Measurements from ENCODE around the gene ANKRD36.
"Not testable (repeated sequence)": the region's sequence is repeated elsewhere in the genome, so short reads cannot be mapped to it uniquely, and the experiment has no call there.

The ANKRD36 gene

DNA sequence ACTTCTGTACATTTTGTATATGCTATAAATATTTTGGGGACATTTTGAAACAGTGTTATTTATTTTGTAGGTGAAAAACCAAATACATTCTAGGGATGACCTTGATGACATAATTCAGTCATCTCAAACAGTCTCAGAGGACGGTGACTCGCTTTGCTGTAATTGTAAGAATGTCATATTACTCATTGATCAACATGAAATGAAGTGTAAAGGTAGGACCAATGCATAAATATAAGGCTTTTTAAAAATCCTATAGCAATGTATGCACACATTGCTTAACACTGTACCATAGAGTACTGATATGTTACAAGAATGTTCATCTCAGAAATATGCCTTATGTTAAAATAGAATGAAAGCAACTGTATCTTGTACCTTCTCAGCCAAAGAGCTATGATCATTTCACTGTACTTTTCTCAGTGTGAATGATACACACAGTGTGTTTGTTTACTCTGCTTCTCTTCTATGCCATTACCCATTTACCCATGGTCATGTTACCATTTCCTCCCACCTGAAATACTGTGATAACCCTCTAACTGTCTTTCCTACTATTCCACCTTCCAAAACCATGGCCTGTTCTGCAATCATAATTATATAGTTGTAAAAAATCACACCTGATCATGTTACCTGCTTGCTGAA lies 120.8 kb downstream of the ANKRD36 start:
- H3K27me3 ChIP-seq (ENCODE audit: control insufficient read depth in 1 of 2, insufficient read depth in 2 of 2, low read length in 2 of 2); H3K4me1 ChIP-seq (ENCODE audit: insufficient read depth, low read length); H3K4me3 ChIP-seq (ENCODE audit: low read depth in 1 of 2, low read length in 2 of 2); H3K9ac ChIP-seq (ENCODE audit: low read length); H3K9me3 ChIP-seq (ENCODE audit: low read length); H3K27ac ChIP-seq (ENCODE audit: low read depth, low read length); H3K36me3 ChIP-seq (ENCODE audit: insufficient read depth, low read length): not testable (repeated sequence)

DNA sequence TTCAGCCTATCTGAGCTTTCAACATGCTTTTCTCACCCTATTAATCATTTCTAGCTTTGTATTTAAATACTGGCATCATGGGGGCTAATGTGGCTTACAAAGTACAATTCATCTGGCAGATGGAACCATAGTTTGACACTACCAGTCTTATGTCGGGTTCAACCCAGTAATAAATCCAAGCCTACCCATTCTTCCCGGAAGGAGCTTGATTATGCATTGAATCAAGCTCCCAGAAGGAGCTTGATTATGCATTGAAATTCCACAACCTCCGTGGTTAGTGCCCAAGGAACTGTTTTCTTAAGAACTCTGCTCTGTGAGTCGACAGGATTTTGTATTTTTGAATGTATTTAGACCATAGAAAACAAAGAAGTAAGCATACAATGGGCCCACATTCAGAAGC lies 148.2 kb downstream of the ANKRD36 start:
- not testable (repeated sequence) for H3K9me3 ChIP-seq (ENCODE audit: low read length); H3K4me1 ChIP-seq (ENCODE audit: insufficient read depth, low read length); H3K9ac ChIP-seq (ENCODE audit: low read length); H3K27ac ChIP-seq (ENCODE audit: low read depth, low read length); H3K36me3 ChIP-seq (ENCODE audit: insufficient read depth, low read length); H3K27me3 ChIP-seq (ENCODE audit: control insufficient read depth in 1 of 2, insufficient read depth in 2 of 2, low read length in 2 of 2); H3K4me3 ChIP-seq (ENCODE audit: low read depth in 1 of 2, low read length in 2 of 2)

DNA sequence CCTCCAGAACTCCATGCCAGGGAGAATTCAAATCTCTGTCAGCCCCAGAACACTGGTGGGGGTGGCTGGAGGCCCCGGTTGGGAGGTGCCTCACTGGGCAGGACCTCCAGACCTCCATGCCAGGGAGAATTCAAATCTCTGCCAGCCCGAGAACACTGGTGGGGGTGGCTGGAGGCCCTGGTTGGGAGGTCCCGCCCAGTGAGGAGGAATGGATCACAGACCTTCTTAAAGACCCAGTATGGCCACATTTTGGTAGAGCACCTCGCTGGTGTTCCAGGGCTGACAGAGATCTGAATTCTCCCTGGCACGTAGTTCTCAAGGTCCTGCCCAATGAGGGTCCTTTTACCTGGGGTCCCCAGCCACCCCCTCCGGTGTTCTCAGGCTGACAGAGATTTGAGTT lies 153.5 kb downstream of the ANKRD36 start:
- H3K9ac ChIP-seq (ENCODE audit: low read length); H3K36me3 ChIP-seq (ENCODE audit: insufficient read depth, low read length); H3K4me1 ChIP-seq (ENCODE audit: insufficient read depth, low read length); H3K4me3 ChIP-seq (ENCODE audit: low read depth in 1 of 2, low read length in 2 of 2); H3K9me3 ChIP-seq (ENCODE audit: low read length); H3K27ac ChIP-seq (ENCODE audit: low read depth, low read length); H3K27me3 ChIP-seq (ENCODE audit: control insufficient read depth in 1 of 2, insufficient read depth in 2 of 2, low read length in 2 of 2): not testable (repeated sequence)

DNA sequence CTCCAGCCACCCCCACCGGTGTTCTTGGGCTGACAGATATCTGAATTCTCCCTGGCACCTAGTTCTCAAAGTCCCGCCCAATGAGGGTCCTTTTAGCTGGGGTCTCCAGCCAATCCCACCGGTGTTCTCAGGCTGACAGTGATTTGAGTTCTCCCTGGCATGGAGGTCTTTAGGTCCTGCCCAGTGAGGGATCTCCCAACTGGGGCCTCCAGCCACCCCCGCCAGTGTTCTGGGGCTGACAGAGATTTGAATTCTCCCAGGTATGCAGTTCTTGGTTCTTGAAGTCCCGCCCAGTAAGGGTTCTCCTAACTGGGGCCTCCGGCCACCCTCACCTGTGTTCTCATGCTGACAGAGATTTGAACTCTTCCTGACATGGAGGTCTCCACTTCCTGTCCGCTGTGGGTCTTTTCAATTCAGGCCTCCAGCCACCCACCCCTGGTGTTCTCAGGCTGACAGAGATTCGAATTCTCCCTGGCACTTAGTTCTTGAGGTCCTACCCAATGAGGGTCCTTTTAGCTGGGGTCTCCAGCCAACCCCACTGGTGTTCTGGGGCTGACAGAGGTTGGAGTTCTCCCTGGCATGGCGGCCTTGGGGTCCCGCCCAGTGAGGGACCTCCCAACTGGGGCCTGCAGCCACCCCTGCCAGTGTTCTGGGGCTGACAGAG lies 154.6 kb downstream of the ANKRD36 start:
- no peaks in the 10 kb centered on the region for H3K9me3 ChIP-seq (ENCODE audit: low read length)
- no peak overlapping the region for H3K4me3 ChIP-seq (ENCODE audit: low read depth in 1 of 2, low read length in 2 of 2)
- no peaks in the 10 kb centered on the region for H3K4me1 ChIP-seq (ENCODE audit: insufficient read depth, low read length)
- H3K27ac ChIP-seq (ENCODE audit: low read depth, low read length) = no peak overlapping the region
- H3K27me3 ChIP-seq (ENCODE audit: control insufficient read depth in 1 of 2, insufficient read depth in 2 of 2, low read length in 2 of 2) = no peaks in the 10 kb centered on the region
- H3K9ac ChIP-seq (ENCODE audit: low read length) = no peak overlapping the region
- no peaks in the 10 kb centered on the region for H3K36me3 ChIP-seq (ENCODE audit: insufficient read depth, low read length)

DNA sequence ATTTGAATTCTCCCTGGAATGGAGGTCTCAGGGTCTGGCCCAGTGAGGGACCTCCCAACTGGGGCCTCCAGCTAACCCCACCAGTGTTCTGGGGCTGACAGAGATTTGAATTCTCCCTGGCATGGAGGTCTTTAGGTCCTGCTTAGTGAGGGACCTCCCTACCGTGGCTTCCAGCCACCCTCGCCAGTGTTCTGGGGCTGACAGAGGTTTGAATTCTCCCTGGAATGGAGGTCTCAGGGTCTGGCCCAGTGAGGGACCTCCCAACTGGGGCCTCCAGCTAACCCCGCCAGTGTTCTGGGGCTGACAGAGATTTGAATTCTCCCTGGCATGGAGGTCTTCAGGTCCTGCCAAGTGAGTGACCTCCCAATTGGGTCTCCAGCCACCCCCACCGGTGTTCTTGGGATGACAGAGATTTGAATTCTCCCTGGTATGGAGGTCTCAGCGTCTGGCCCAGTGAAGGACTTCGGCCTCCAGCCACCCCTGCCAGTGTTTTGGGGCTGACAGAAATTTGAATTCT lies 155.2 kb downstream of the ANKRD36 start:
- not testable (repeated sequence) for H3K4me3 ChIP-seq (ENCODE audit: low read depth in 1 of 2, low read length in 2 of 2); H3K9ac ChIP-seq (ENCODE audit: low read length); H3K36me3 ChIP-seq (ENCODE audit: insufficient read depth, low read length); H3K4me1 ChIP-seq (ENCODE audit: insufficient read depth, low read length); H3K27ac ChIP-seq (ENCODE audit: low read depth, low read length); H3K9me3 ChIP-seq (ENCODE audit: low read length); H3K27me3 ChIP-seq (ENCODE audit: control insufficient read depth in 1 of 2, insufficient read depth in 2 of 2, low read length in 2 of 2)

DNA sequence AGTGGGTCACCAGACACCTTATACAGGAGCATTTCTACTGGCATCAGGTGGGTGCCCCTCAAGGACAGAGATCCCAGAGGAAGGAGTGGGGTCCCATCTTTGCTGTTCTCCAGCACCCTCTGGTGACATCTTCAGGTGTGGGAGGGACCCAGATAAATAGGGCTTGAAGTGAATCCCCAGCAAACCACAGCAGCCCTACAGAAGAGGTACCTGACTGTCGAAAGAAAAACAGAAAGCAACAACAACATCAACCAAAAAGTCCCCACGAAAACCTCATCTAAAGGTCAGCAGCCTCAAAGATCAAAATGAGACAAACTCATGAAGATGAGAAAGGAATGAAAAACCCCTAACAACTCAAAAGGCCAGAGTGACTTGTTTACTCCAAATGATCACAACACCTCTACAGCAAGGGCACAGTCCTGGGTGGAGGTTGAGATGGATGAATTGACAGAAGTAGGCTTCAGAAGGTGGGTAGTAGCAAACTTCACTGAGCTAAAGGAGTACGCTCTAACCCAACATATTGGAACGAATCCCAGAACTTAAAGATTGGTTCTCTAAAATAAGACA lies 163.4 kb downstream of the ANKRD36 start:
- not testable (repeated sequence) for H3K9me3 ChIP-seq (ENCODE audit: low read length); H3K4me1 ChIP-seq (ENCODE audit: insufficient read depth, low read length); H3K27ac ChIP-seq (ENCODE audit: low read depth, low read length); H3K4me3 ChIP-seq (ENCODE audit: low read depth in 1 of 2, low read length in 2 of 2); H3K36me3 ChIP-seq (ENCODE audit: insufficient read depth, low read length); H3K9ac ChIP-seq (ENCODE audit: low read length); H3K27me3 ChIP-seq (ENCODE audit: control insufficient read depth in 1 of 2, insufficient read depth in 2 of 2, low read length in 2 of 2)

DNA sequence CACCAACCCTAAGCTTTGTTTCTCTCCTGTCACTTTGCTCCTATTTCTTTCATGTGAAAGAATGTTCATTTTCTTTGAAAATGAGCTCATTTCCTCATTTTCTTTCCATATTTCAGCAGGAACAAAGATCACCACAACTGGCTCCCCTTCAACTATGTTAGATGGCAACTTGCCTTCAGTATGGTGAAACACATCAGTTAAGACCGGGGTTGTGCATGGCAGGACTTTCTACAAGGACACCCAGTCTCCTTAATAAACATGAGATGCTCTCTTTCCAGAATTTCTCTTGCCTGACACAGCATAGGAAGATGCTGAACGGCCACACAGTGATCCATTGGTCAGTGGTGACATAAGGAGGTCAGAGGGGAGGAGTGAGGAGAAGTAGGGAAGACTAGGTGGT lies 172.2 kb downstream of the ANKRD36 start:
- H3K4me1 ChIP-seq (ENCODE audit: insufficient read depth, low read length); H3K27me3 ChIP-seq (ENCODE audit: control insufficient read depth in 1 of 2, insufficient read depth in 2 of 2, low read length in 2 of 2); H3K27ac ChIP-seq (ENCODE audit: low read depth, low read length); H3K4me3 ChIP-seq (ENCODE audit: low read depth in 1 of 2, low read length in 2 of 2); H3K9ac ChIP-seq (ENCODE audit: low read length); H3K36me3 ChIP-seq (ENCODE audit: insufficient read depth, low read length); H3K9me3 ChIP-seq (ENCODE audit: low read length): not testable (repeated sequence)

DNA sequence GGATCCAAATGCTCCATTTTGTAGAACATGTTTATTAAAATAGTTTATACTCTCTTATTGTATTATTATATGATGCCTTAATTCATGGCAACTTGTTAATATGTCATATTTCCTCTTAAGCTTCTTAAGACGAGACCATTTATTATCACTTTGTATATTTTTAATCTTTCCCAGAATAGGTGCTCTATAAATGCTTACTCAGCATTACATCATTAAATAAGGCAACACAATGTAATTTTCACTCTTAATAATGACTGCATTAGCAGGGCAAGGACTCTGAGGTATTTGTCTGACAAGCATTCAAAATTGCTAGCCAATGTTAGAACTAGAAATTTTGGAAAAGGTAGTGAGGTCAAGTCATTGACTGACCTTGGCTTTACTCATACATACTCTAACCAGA lies 180.7 kb downstream of the ANKRD36 start:
- not testable (repeated sequence) for H3K4me1 ChIP-seq (ENCODE audit: insufficient read depth, low read length); H3K27ac ChIP-seq (ENCODE audit: low read depth, low read length); H3K9me3 ChIP-seq (ENCODE audit: low read length); H3K9ac ChIP-seq (ENCODE audit: low read length); H3K36me3 ChIP-seq (ENCODE audit: insufficient read depth, low read length); H3K27me3 ChIP-seq (ENCODE audit: control insufficient read depth in 1 of 2, insufficient read depth in 2 of 2, low read length in 2 of 2); H3K4me3 ChIP-seq (ENCODE audit: low read depth in 1 of 2, low read length in 2 of 2)

Measured in muscle layer of colon (tissue), 2 donors.